GM20431 (cell line): ENCODE results near the gene PRKAG2.

Experiments used
- in situ Hi-C: fragments of 300-500 bp; cut with MseI, MboI; formaldehyde crosslinking; loops from one replicate; pipeline ENCODE4 v1.15.0; 2020; ENCODE audit warnings: low sequenced_read_pairs; ENCODE audit not compliant: unreplicated experiment

Gene PRKAG2

GRCh38 chr7:151652111-151652510, 224.8 kb downstream of the PRKAG2 start:
- in situ Hi-C loops = no loop called here

GRCh38 chr7:151650161-151650560, 226.8 kb downstream of the PRKAG2 start:
- in situ Hi-C loops = no loop called here

- in situ Hi-C loops = no loop called here
Observed at GRCh38 chr7:151648429-151648828, 228.5 kb downstream of the PRKAG2 start.

- in situ Hi-C loops = no loop called here
Observed at GRCh38 chr7:151647874-151648273, 229.0 kb downstream of the PRKAG2 start.

- in situ Hi-C loops = no loop called here
Observed at GRCh38 chr7:151647006-151647405, 229.9 kb downstream of the PRKAG2 start.

GRCh38 chr7:151645311-151645710, 231.6 kb downstream of the PRKAG2 start:
- in situ Hi-C loops = no loop called here

- in situ Hi-C loops = no loop called here
Observed at GRCh38 chr7:151644554-151644953, 232.4 kb downstream of the PRKAG2 start.

- in situ Hi-C loops = no loop called here
Observed at GRCh38 chr7:151642746-151643145, 234.2 kb downstream of the PRKAG2 start.

- in situ Hi-C loops = no loop called here
Observed at GRCh38 chr7:151641587-151641986, 235.3 kb downstream of the PRKAG2 start.

GRCh38 chr7:151637781-151638261, 239.1 kb downstream of the PRKAG2 start:
- in situ Hi-C loops = no loop called here

- in situ Hi-C loops = no loop called here
Observed at GRCh38 chr7:151634643-151635042, 242.3 kb downstream of the PRKAG2 start.

GRCh38 chr7:151633516-151633812, 243.5 kb downstream of the PRKAG2 start:
- in situ Hi-C loops = no loop called here

- in situ Hi-C loops = no loop called here
Observed at GRCh38 chr7:151632750-151633515, 244.0 kb downstream of the PRKAG2 start.

- in situ Hi-C loops = no loop called here
Observed at GRCh38 chr7:151631953-151632749, 244.8 kb downstream of the PRKAG2 start.

GRCh38 chr7:151631570-151631952, 245.4 kb downstream of the PRKAG2 start:
- in situ Hi-C loops = no loop called here

GRCh38 chr7:151630851-151631569, 245.9 kb downstream of the PRKAG2 start:
- in situ Hi-C loops = no loop called here

- in situ Hi-C loops = no loop called here
Observed at GRCh38 chr7:151630358-151630757, 246.6 kb downstream of the PRKAG2 start.

GRCh38 chr7:151629713-151630272, 247.1 kb downstream of the PRKAG2 start:
- in situ Hi-C loops = no loop called here

- in situ Hi-C loops = no loop called here
Observed at GRCh38 chr7:151628846-151629604, 247.9 kb downstream of the PRKAG2 start.
